Loucy (cell line): Measurements from ENCODE around the gene PPP1R26.
A peak's percentile ranks its signal among the peaks of the same experiment; 100 is the strongest.

Source experiments
- H2AFZ ChIP-seq: fragments of 200-600 bp; sonication (generic); 2 replicates; pipeline ENCODE4 v1.6.0; 2016; ENCODE audit warnings: antibody characterized with exemption, mild to moderate bottlenecking, low read length, moderate library complexity
- H3F3A ChIP-seq: fragments of 200-600 bp; 2 replicates; pipeline ENCODE4 v1.6.0; 2016; ENCODE audit warnings: antibody characterized with exemption, low read depth, mild to moderate bottlenecking
- H3K27me3 ChIP-seq: fragments of 200-600 bp; sonication (generic); 2 replicates; pipeline ENCODE4 v1.6.1; 2014; ENCODE audit warnings: low read length, mild to moderate bottlenecking; ENCODE audit not compliant: insufficient read depth, poor library complexity, severe bottlenecking
- H3K36me3 ChIP-seq: fragments of 200-600 bp; sonication (generic); 2 replicates; pipeline ENCODE4 v1.6.1; 2016; ENCODE audit warnings: low read length; ENCODE audit not compliant: insufficient read depth
- H3K4me1 ChIP-seq: fragments of 200-600 bp; sonication (generic); 2 replicates; pipeline ENCODE4 v1.5.1; 2014; ENCODE audit warnings: low read length, mild to moderate bottlenecking; ENCODE audit not compliant: insufficient read depth, poor library complexity, severe bottlenecking
- H3K4me2 ChIP-seq: fragments of 200-600 bp; sonication (generic); 2 replicates; pipeline ENCODE4 v1.6.0; 2014; ENCODE audit warnings: antibody characterized with exemption, low read length, low read depth, mild to moderate bottlenecking; ENCODE audit not compliant: poor library complexity, severe bottlenecking
- H3K4me3 ChIP-seq: fragments of 200-600 bp; sonication (generic); 2 replicates; pipeline ENCODE4 v1.5.1; 2014; ENCODE audit warnings: low read length, mild to moderate bottlenecking, mixed read lengths; ENCODE audit not compliant: poor library complexity, severe bottlenecking
- H3K79me2 ChIP-seq: fragments of 200-600 bp; sonication (generic); 2 replicates; pipeline ENCODE4 v1.6.1; 2014; ENCODE audit warnings: low read length; ENCODE audit not compliant: insufficient read depth
- H3K9ac ChIP-seq: fragments of 200-600 bp; sonication (generic); 2 replicates; pipeline ENCODE4 v1.6.0; 2014; ENCODE audit warnings: mild to moderate bottlenecking, low read depth, low read length, moderate library complexity; ENCODE audit not compliant: poor library complexity, severe bottlenecking
- H3K9me2 ChIP-seq: fragments of 200-600 bp; sonication (generic); replicated peaks from 2 replicates; pipeline ENCODE4 v1.6.1; 2016; ENCODE audit warnings: low read depth, low read length, mixed read lengths
- H3K9me3 ChIP-seq: fragments of 200-600 bp; sonication (generic); 2 replicates; pipeline ENCODE4 v1.6.1; 2014; ENCODE audit warnings: mild to moderate bottlenecking, antibody characterized with exemption, low read length, low read depth; ENCODE audit not compliant: insufficient read depth
- H4K20me1 ChIP-seq: fragments of 200-600 bp; sonication (generic); 2 replicates; pipeline ENCODE4 v1.6.0; 2014; ENCODE audit warnings: antibody characterized with exemption, low read length, mild to moderate bottlenecking; ENCODE audit not compliant: insufficient read depth, poor library complexity, severe bottlenecking
- CTCF ChIP-seq: fragments of 200-600 bp; sonication (generic); conservative IDR thresholded peaks from 2 replicates; pipeline ENCODE4 v1.5.1; 2014; ENCODE audit warnings: mild to moderate bottlenecking, antibody characterized with exemption, low read length
- EZH2phosphoT487 ChIP-seq: fragments of 200-600 bp; IDR thresholded peaks from 2 replicates; pipeline ENCODE4 v1.6.1; 2018; ENCODE audit warnings: antibody characterized with exemption, mild to moderate bottlenecking, moderate library complexity, borderline replicate concordance

The PPP1R26 gene

GRCh38 chr9:135502873-135503321 lies 23.3 kb downstream of the PPP1R26 start:
- peaks cover 34% of the 10 kb centered on the region for H4K20me1 ChIP-seq
- no peaks in the 10 kb centered on the region for H3K9me2 ChIP-seq
- H3K9me3 ChIP-seq = no peaks in the 10 kb centered on the region
- no peak overlapping the region for H3K9ac ChIP-seq
- peaks cover 3% of the 10 kb centered on the region for H3K27me3 ChIP-seq
- H3K79me2 ChIP-seq = peaks cover 24% of the 10 kb centered on the region
- H3K4me3 ChIP-seq = peak overlapping the region; percentile 74
- H2AFZ ChIP-seq = no peak overlapping the region
- TF ChIP-seq CTCF = no peak
- no peak for TF ChIP-seq EZH2phosphoT487
- peaks cover 10% of the 10 kb centered on the region for H3K4me1 ChIP-seq
- no peaks in the 10 kb centered on the region for H3F3A ChIP-seq
- peak overlapping the region; percentile 89 for H3K4me2 ChIP-seq
- H3K36me3 ChIP-seq = peaks cover 24% of the 10 kb centered on the region; the same call in 1 of the 2 replicates

- TF ChIP-seq EZH2phosphoT487 (no peak), CTCF (no peak)
- Histone ChIP-seq H3K4me1 (peaks cover 10% of the 10 kb centered on the region), H3K4me3 (no peak overlapping the region), H2AFZ (no peak overlapping the region), H3K9me2 (no peaks in the 10 kb centered on the region), H3K27me3 (peaks cover 3% of the 10 kb centered on the region), H3K4me2 (no peak overlapping the region), H3K9ac (no peak overlapping the region), H3K79me2 (peaks cover 24% of the 10 kb centered on the region), H3F3A (no peaks in the 10 kb centered on the region), H4K20me1 (peaks cover 34% of the 10 kb centered on the region), H3K9me3 (no peaks in the 10 kb centered on the region), H3K36me3 (peaks cover 24% of the 10 kb centered on the region; the same call in 1 of the 2 replicates)
Observed at GRCh38 chr9:135503371-135504261, 24.0 kb downstream of the PPP1R26 start.

- Histone ChIP-seq H3K4me1 (peaks cover 10% of the 10 kb centered on the region), H4K20me1 (peaks cover 34% of the 10 kb centered on the region), H3K9me3 (no peaks in the 10 kb centered on the region), H3K27me3 (peaks cover 3% of the 10 kb centered on the region), H3K79me2 (peaks cover 24% of the 10 kb centered on the region), H3K4me2 (no peak overlapping the region), H3K9ac (no peak overlapping the region), H3F3A (no peaks in the 10 kb centered on the region), H3K9me2 (no peaks in the 10 kb centered on the region), H3K4me3 (no peak overlapping the region), H2AFZ (no peak overlapping the region), H3K36me3 (peaks cover 24% of the 10 kb centered on the region; the same call in 1 of the 2 replicates)
- TF ChIP-seq CTCF (peak; percentile 78), EZH2phosphoT487 (no peak)
Observed at GRCh38 chr9:135504262-135505243, 25.0 kb downstream of the PPP1R26 start.
